Ectodermal cell (in vitro differentiated cells): Measurements from ENCODE around the gene TAGLN.
"Not testable (repeated sequence)": the region's sequence is repeated elsewhere in the genome, so short reads cannot be mapped to it uniquely, and the experiment has no call there.

ENCODE experiments used
- H3K27ac ChIP-seq: 2 replicates; pipeline ENCODE4 v1.7.0; 2013; ENCODE audit warnings: mild to moderate bottlenecking, low read depth, low read length; ENCODE audit not compliant: insufficient read depth, poor library complexity, severe bottlenecking
- H3K27me3 ChIP-seq: 2 replicates; pipeline ENCODE4 v1.7.0; 2013; ENCODE audit warnings: mild to moderate bottlenecking, low read length; ENCODE audit not compliant: insufficient read depth, control insufficient read depth, poor library complexity, severe bottlenecking
- H3K36me3 ChIP-seq: one replicate; pipeline ENCODE4 v1.7.0; 2013; ENCODE audit warnings: low read length; ENCODE audit not compliant: control insufficient read depth, insufficient read depth
- H3K4me1 ChIP-seq: one replicate; pipeline ENCODE4 v1.7.0; 2013; ENCODE audit warnings: low read length; ENCODE audit not compliant: control insufficient read depth, insufficient read depth
- H3K4me3 ChIP-seq: 2 replicates; pipeline ENCODE4 v1.7.0; 2013; ENCODE audit warnings: low read depth, low read length, control low read depth; ENCODE audit not compliant: insufficient read depth
- H3K9me3 ChIP-seq: 2 replicates; pipeline ENCODE4 v1.7.0; 2013; ENCODE audit warnings: mild to moderate bottlenecking, low read length, moderate library complexity; ENCODE audit not compliant: control insufficient read depth
- WGBS, 2 experiments: methylation state at CpG; one replicate each; pipeline ENCODE4 v1.1.7; 2013; ENCODE audit warnings: missing lambda C conversion rate in 2 of 2; 5-methylcytosine and 5-hydroxymethylcytosine counted together

Gene TAGLN

GRCh38 chr11:117204283-117205080 lies 5.3 kb downstream of the TAGLN start:
- Histone ChIP-seq H3K9me3 (no peaks in the 10 kb centered on the region), H3K36me3 (no peaks in the 10 kb centered on the region), H3K27ac (no peak overlapping the region), H3K4me3 (no peak overlapping the region), H3K27me3 (no peaks in the 10 kb centered on the region), H3K4me1 (peaks cover 21% of the 10 kb centered on the region)
- 94 to 95% methylated on average over 17 of the region's 17 CpGs for WGBS, 2 experiments

GRCh38 chr11:117205211-117205818 lies 6.1 kb downstream of the TAGLN start:
- 94 to 95% methylated on average over 9 to 11 of the region's 11 CpGs for WGBS, 2 experiments
- Histone ChIP-seq H3K36me3 (no peaks in the 10 kb centered on the region), H3K4me3 (no peak overlapping the region), H3K27ac (no peak overlapping the region), H3K4me1 (peaks cover 13% of the 10 kb centered on the region), H3K27me3 (no peaks in the 10 kb centered on the region), H3K9me3 (no peaks in the 10 kb centered on the region)

DNA sequence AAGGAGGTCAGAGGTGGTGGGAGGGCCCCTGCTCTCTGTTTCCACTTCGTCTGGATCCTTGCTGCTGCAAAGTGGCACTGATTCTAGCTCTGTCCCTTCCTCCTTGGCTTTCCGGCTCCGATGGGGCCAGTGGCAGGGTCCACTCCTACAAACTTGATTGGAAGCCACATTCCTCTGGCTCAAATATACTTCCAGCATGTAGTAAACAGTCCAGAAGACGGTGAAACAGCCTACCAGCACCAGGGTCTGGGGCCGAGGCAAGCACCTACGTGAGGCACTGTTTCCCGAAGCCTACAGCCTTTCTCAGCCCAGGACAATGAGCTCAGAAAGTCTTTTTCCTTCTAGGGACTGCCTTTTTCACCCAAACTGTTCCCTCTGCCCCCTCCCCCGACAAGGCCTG lies 6.9 kb downstream of the TAGLN start:
- H3K9me3 ChIP-seq, H3K36me3 ChIP-seq, H3K27me3 ChIP-seq, H3K4me1 ChIP-seq, H3K27ac ChIP-seq, H3K4me3 ChIP-seq: not testable (repeated sequence)
- WGBS, 2 experiments: 92 to 93% methylated on average over 7 of the region's 8 CpGs

GRCh38 chr11:117206859-117207258 lies 7.7 kb downstream of the TAGLN start:
- 79 to 83% methylated on average over 5 of the region's 11 CpGs for WGBS, 2 experiments
- H3K27me3 ChIP-seq, H3K9me3 ChIP-seq, H3K36me3 ChIP-seq, H3K27ac ChIP-seq, H3K4me1 ChIP-seq, H3K4me3 ChIP-seq: not testable (repeated sequence)

DNA sequence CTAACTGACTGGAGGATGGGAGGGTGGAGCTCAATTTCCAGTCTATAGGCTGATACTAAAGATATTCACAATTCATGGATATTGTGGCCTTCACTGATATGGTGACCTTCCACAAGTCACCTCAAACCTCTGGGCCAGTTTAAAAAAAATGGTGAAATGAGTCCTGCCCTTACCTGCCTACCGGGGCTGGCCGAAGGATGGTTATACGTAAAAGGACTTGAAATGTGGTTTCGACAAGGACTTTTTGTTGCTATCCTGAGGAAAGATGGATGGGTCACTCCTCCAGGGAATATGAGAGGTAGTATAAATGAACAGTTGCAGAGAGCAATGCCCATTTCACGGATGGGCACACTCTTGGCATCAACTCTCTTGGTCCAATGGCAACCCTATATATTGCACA lies 8.3 kb downstream of the TAGLN start:
- WGBS, 2 experiments: 90 to 93% methylated on average over 5 of the region's 5 CpGs

DNA sequence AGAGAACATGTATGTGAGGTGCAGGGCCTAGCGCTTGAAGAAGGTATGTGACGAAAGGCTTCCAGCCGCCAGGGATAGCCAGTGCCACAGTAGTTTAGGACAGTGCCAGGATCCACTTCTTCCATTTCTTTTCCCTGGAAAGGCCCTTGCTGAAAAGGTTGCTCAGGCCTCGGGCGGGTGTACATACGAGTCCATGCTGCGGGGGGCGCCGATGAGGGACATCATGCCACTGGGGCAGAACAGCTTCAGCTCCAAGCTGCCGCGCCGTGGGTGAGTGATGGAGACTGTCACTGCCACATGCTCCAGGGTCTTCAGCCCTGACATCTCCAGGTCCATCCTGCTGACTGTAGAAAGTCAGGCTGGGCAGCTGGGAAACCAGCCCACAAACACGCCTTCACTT lies 9.5 kb downstream of the TAGLN start:
- H3K27ac ChIP-seq, H3K36me3 ChIP-seq, H3K4me3 ChIP-seq, H3K27me3 ChIP-seq, H3K9me3 ChIP-seq, H3K4me1 ChIP-seq: not testable (repeated sequence)
- 94 to 95% methylated on average over 9 of the region's 13 CpGs for WGBS, 2 experiments

More for the DNA sequence above, 8.3 kb downstream of the TAGLN start:
- not testable (repeated sequence) for H3K27ac ChIP-seq, H3K27me3 ChIP-seq, H3K4me1 ChIP-seq, H3K4me3 ChIP-seq, H3K9me3 ChIP-seq, H3K36me3 ChIP-seq

DNA sequence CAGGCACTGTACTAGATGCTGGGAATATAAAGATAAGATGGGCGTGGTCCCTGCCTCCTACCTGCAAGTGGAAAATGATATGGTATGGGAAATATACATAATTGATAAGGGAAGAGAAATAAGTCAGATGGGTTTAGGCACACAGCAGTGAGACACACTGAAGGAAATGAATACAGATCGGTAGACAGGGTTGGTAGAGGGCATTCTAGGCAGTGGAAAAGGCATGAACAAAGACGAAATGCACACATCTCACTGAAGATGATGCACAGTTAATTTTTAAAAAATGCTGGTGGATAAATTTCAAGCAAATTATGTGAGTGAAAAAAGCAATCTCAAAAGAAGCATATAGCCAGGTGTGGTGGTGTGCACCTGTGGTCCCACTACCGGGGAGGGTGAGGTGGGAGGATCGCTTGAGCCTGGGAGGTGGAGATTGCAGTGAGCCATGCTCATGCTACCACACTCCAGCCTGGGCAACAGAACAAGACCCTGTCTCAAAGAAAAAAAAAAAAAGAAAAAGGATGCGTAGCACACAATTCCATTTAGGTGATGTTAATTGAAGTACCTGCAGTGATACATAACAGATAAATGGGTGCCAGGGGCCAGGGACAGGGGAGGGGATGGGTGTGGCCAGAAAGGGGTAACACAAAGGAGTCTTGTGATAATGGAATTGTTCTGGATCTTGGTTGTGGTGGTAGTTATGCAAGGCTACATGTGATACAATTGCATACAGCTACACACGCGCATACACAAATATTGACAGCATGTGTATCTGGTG lies 10.4 kb downstream of the TAGLN start:
- not testable (repeated sequence) for H3K27me3 ChIP-seq, H3K9me3 ChIP-seq, H3K4me3 ChIP-seq, H3K4me1 ChIP-seq, H3K36me3 ChIP-seq, H3K27ac ChIP-seq
- 94% methylated on average over 7 of the region's 8 CpGs for WGBS, 2 experiments

DNA sequence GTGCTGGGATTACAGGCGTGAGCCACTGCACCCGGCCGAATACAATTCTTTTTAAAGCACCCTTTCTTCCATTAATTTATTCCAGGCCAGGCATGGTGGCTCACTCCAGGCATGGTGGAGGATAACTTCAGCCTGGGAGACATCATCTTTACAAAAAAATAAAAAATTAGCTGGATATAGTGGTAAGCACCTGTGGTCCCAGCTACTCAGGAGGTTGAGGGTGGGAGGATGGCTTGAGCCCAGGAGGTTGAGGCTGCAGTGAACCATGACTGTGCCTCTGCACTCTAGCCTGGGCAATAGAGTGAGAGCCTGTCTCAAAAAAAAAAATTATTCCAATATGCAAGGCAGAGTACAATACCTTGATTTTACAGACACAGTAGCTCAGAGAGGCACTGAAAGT lies 11.4 kb downstream of the TAGLN start:
- Histone ChIP-seq H3K27me3 (no peaks in the 10 kb centered on the region), H3K4me3 (no peak overlapping the region), H3K9me3 (no peaks in the 10 kb centered on the region), H3K4me1 (no peaks in the 10 kb centered on the region), H3K36me3 (no peaks in the 10 kb centered on the region), H3K27ac (no peak overlapping the region)
- 91 to 92% methylated on average over 3 of the region's 3 CpGs for WGBS, 2 experiments

GRCh38 chr11:117212697-117213355 lies 13.7 kb downstream of the TAGLN start:
- Histone ChIP-seq H3K36me3 (no peaks in the 10 kb centered on the region), H3K27ac (no peak overlapping the region), H3K4me3 (no peak overlapping the region), H3K4me1 (no peaks in the 10 kb centered on the region), H3K27me3 (no peaks in the 10 kb centered on the region), H3K9me3 (no peaks in the 10 kb centered on the region)
- WGBS, 2 experiments: 91 to 95% methylated on average over 11 of the region's 11 CpGs
